Inferior parietal cortex (tissue), 1 donor: ENCODE data around the gene GATB.

Experiments used
- DNase-seq: peaks from one replicate; pipeline ENCODE4 v3.0.0-alpha.2; 2016; ENCODE audit errors: extremely low spot score

GATB gene

GRCh38 chr4:151698213-151698612 lies 62.6 kb downstream of the GATB start:
- DNase-seq = no peak

- no peak for DNase-seq
Measured at GRCh38 chr4:151694961-151695720, 65.7 kb downstream of the GATB start.

- no peak for DNase-seq
Measured at GRCh38 chr4:151692821-151693673, 67.8 kb downstream of the GATB start.

- DNase-seq = no peak
Measured at GRCh38 chr4:151692443-151692782, 68.4 kb downstream of the GATB start.

- DNase-seq = no peak
Measured at GRCh38 chr4:151691639-151692442, 69.0 kb downstream of the GATB start.

- DNase-seq = no peak
Measured at GRCh38 chr4:151690876-151691275, 69.9 kb downstream of the GATB start.

- DNase-seq = no peak
Measured at GRCh38 chr4:151690164-151690870, 70.5 kb downstream of the GATB start.

- no peak for DNase-seq
Measured at GRCh38 chr4:151689211-151689991, 71.4 kb downstream of the GATB start.

GRCh38 chr4:151688785-151689043 lies 72.1 kb downstream of the GATB start:
- DNase-seq = no peak

- no peak for DNase-seq
Measured at GRCh38 chr4:151688003-151688784, 72.6 kb downstream of the GATB start.

GRCh38 chr4:151687021-151687640 lies 73.7 kb downstream of the GATB start:
- no peak for DNase-seq

- no peak for DNase-seq
Measured at GRCh38 chr4:151685303-151685702, 75.5 kb downstream of the GATB start.

GRCh38 chr4:151681085-151681484 lies 79.7 kb downstream of the GATB start:
- no peak for DNase-seq

- no peak for DNase-seq
Measured at GRCh38 chr4:151679231-151679630, 81.6 kb downstream of the GATB start.

- no peak for DNase-seq
Measured at GRCh38 chr4:151678048-151678872, 82.5 kb downstream of the GATB start.

GRCh38 chr4:151677193-151677592 lies 83.6 kb downstream of the GATB start:
- DNase-seq = no peak

GRCh38 chr4:151676301-151676700 lies 84.5 kb downstream of the GATB start:
- DNase-seq = no peak

GRCh38 chr4:151675411-151675971 lies 85.3 kb downstream of the GATB start:
- no peak for DNase-seq
